Liver (tissue), 9 donors: ENCODE measurements around the gene ADGRD1. TPM values are rescaled to one million over a fixed set of nuclear protein-coding genes. Genes with fewer than 3 reads are reported as not detected.

ENCODE experiments used
- DNase-seq: peaks from one replicate; pipeline ENCODE4 v3.0.0-alpha.2; 2017; ENCODE audit warnings: low spot score
- H3K27ac ChIP-seq, 2 donors: one replicate each; pipeline ENCODE4 v1.7.0; 2013; ENCODE audit warnings: inconsistent platforms in 2 of 2, low read length in 2 of 2, control low read depth in 1 of 2, low read depth in 1 of 2, mild to moderate bottlenecking in 1 of 2
- H3K27me3 ChIP-seq, 4 donors: one replicate each; pipeline versions ENCODE4 v1.6.1 to v1.7.0; 2013; ENCODE audit warnings: low read length in 3 of 4, inconsistent platforms in 1 of 4, mild to moderate bottlenecking in 1 of 4, moderate library complexity in 1 of 4; ENCODE audit not compliant: control insufficient read depth in 4 of 4, insufficient read depth in 4 of 4
- H3K36me3 ChIP-seq, 4 donors: one replicate each; pipeline versions ENCODE4 v1.6.1 to v1.7.0; 2013; ENCODE audit warnings: low read length in 3 of 4, mild to moderate bottlenecking in 3 of 4, low read depth in 1 of 4, moderate library complexity in 1 of 4; ENCODE audit not compliant: control insufficient read depth in 4 of 4, insufficient read depth in 3 of 4
- H3K4me1 ChIP-seq, 4 donors: one replicate each; pipeline versions ENCODE4 v1.6.1 to v1.7.0; 2013; ENCODE audit warnings: low read length in 3 of 4, mild to moderate bottlenecking in 3 of 4, moderate library complexity in 1 of 4; ENCODE audit not compliant: control insufficient read depth in 4 of 4, insufficient read depth in 4 of 4
- H3K4me3 ChIP-seq, 3 donors: one replicate each; pipeline versions ENCODE4 v1.6.1 to v1.7.0; 2013; ENCODE audit warnings: low read length in 3 of 3, control low read depth in 1 of 3, low read depth in 1 of 3, mild to moderate bottlenecking in 1 of 3
- H3K9ac ChIP-seq, 2 donors: one replicate each; pipeline ENCODE4 v1.7.0; 2013; ENCODE audit warnings: low read length in 2 of 2, mild to moderate bottlenecking in 2 of 2, moderate library complexity in 2 of 2, control low read depth in 1 of 2, low read depth in 1 of 2
- H3K9me3 ChIP-seq, 4 donors: one replicate each; pipeline versions ENCODE4 v1.6.1 to v1.7.0; 2013; ENCODE audit warnings: low read length in 3 of 4; ENCODE audit not compliant: control insufficient read depth in 4 of 4
- ATF3 ChIP-seq: IDR thresholded peaks from 2 replicates; pipeline ENCODE4 v1.6.1; 2016; ENCODE audit warnings: antibody characterized with exemption
- CTCF ChIP-seq: fragments of 150-350 bp; IDR thresholded peaks from 2 replicates; pipeline ENCODE4 v1.5.1; 2017; ENCODE audit warnings: improper control_type of control experiment, low read depth, low read length; ENCODE audit not compliant: missing input control
- EGR1 ChIP-seq, 2 donors: IDR thresholded peaks; 2 replicates each; pipeline ENCODE4 v1.6.1; 2016 to 2018; ENCODE audit warnings: antibody characterized with exemption in 2 of 2, low read depth in 2 of 2
- FOXA1 ChIP-seq: IDR thresholded peaks from 2 replicates; pipeline ENCODE4 v1.6.1; 2016; ENCODE audit warnings: antibody characterized with exemption
- FOXA2 ChIP-seq: IDR thresholded peaks from 2 replicates; pipeline ENCODE4 v1.6.1; 2016; ENCODE audit warnings: antibody characterized with exemption
- GABPA ChIP-seq, 2 donors: IDR thresholded peaks in 1 of 2; conservative IDR thresholded peaks in 1 of 2; 2 replicates each; pipeline ENCODE4 v1.6.1; 2016; ENCODE audit warnings: antibody characterized with exemption in 2 of 2, mild to moderate bottlenecking in 1 of 2, moderate library complexity in 1 of 2
- HNF4A ChIP-seq, 2 donors: conservative IDR thresholded peaks; 2 replicates each; pipeline ENCODE4 v1.6.1; 2016; ENCODE audit warnings: antibody characterized with exemption in 2 of 2, mild to moderate bottlenecking in 2 of 2
- HNF4G ChIP-seq: IDR thresholded peaks from 2 replicates; pipeline ENCODE4 v1.6.1; 2016; ENCODE audit warnings: antibody characterized with exemption
- JUND ChIP-seq, 2 donors: IDR thresholded peaks; 2 replicates each; pipeline ENCODE4 v1.6.1; 2016; ENCODE audit warnings: antibody characterized with exemption in 2 of 2
- MAX ChIP-seq: IDR thresholded peaks from 2 replicates; pipeline ENCODE4 v1.6.1; 2016; ENCODE audit warnings: antibody characterized with exemption
- NR2F2 ChIP-seq: IDR thresholded peaks from 2 replicates; pipeline ENCODE4 v1.6.1; 2016; ENCODE audit warnings: antibody characterized with exemption
- RAD21 ChIP-seq, 2 donors: IDR thresholded peaks; 2 replicates each; pipeline ENCODE4 v1.6.1; 2016; ENCODE audit warnings: antibody characterized with exemption in 2 of 2, mild to moderate bottlenecking in 2 of 2
- REST ChIP-seq: IDR thresholded peaks from 2 replicates; pipeline ENCODE4 v1.6.1; 2016; ENCODE audit warnings: antibody characterized with exemption, mild to moderate bottlenecking
- RXRA ChIP-seq, 2 donors: IDR thresholded peaks; 2 replicates each; pipeline ENCODE4 v1.6.1; 2017 to 2018; ENCODE audit warnings: antibody characterized with exemption in 2 of 2, mild to moderate bottlenecking in 1 of 2
- SP1 ChIP-seq: IDR thresholded peaks from 2 replicates; pipeline ENCODE4 v1.6.1; 2018; ENCODE audit warnings: antibody characterized with exemption, mild to moderate bottlenecking
- TAF1 ChIP-seq: conservative IDR thresholded peaks from 2 replicates; pipeline ENCODE4 v1.6.1; 2016; ENCODE audit warnings: antibody characterized with exemption, mild to moderate bottlenecking
- ZBTB33 ChIP-seq: IDR thresholded peaks from 2 replicates; pipeline ENCODE4 v1.6.1; 2016; ENCODE audit warnings: antibody characterized with exemption
- WGBS: extraction: QIAGEN DNeasy Blood & Tissue Kit; methylation state at CpG from one replicate; pipeline ENCODE4 v1.1.7; 2013; 5-methylcytosine and 5-hydroxymethylcytosine counted together
- polyA plus RNA-seq, 2 donors: library from polyadenylated mRNA; stranded (reverse) in 1 of 2; unstranded in 1 of 2; fragments of 200-250 nt in 1 of 2; fragments of >200 nt in 1 of 2; fragmentation: Nextera tagmentation in 1 of 2; extraction: Ambion mirVana in 1 of 2; gene quantifications; one replicate each; pipeline versions ENCODE4 v1.2.1 to v1.2.3, GENCODE V29; 2013 to 2015
- total RNA-seq, 2 donors: library from RNA; depleted of rRNA; stranded (reverse); fragments of >200 nt; gene quantifications; one replicate each; pipeline ENCODE4 v1.2.3, GENCODE V29; 2014
- donor health status: healthy.
- donor health status: healthy.
- donor health status: healthy.
- donor health status: healthy.
- donor health status: healthy.

Gene ADGRD1
- total and polyA plus RNA-seq, 4 donors: 2.7 to 7.1 (median 4.6) TPM

GRCh38 chr12:130978785-130979184 lies 25.1 kb downstream of the ADGRD1 start:
- WGBS: 81% methylated on average over 12 of the region's 12 CpGs
- H3K4me1 ChIP-seq: no peaks in the 10 kb centered on the region
- no peak for DNase-seq
- H3K9me3 ChIP-seq: no peaks in the 10 kb centered on the region
- H3K36me3 ChIP-seq: no peaks in the 10 kb centered on the region
- H3K27me3 ChIP-seq: no peaks in the 10 kb centered on the region
- no peak overlapping the region for H3K9ac ChIP-seq
- no peak overlapping the region for H3K4me3 ChIP-seq
- no peak overlapping the region for H3K27ac ChIP-seq
- TF ChIP-seq FOXA2 (no peak), CTCF (no peak), HNF4G (no peak), TAF1 (no peak), HNF4A (conservative IDR thresholded peaks at IDR 0.05) (no peak), RAD21 (IDR thresholded peaks at IDR 0.05) (no peak), ATF3 (no peak)

GRCh38 chr12:130981074-130981742 lies 27.5 kb downstream of the ADGRD1 start:
- Histone ChIP-seq H3K4me1 (no peaks in the 10 kb centered on the region), H3K27ac (no peak overlapping the region), H3K27me3 (no peaks in the 10 kb centered on the region), H3K36me3 (no peaks in the 10 kb centered on the region), H3K4me3 (no peak overlapping the region), H3K9ac (no peak overlapping the region), H3K9me3 (no peaks in the 10 kb centered on the region)
- no peak for DNase-seq
- WGBS: 66% methylated on average over 11 of the region's 11 CpGs
- TF ChIP-seq FOXA1: no peak
- no peak for TF ChIP-seq EGR1 (IDR thresholded peaks at IDR 0.05; ENCODE audit: low read depth in 2 of 2)
- no peak for TF ChIP-seq MAX
- no peak for TF ChIP-seq HNF4G
- no peak for TF ChIP-seq ZBTB33
- no peak for TF ChIP-seq REST
- TF ChIP-seq ATF3: no peak
- TF ChIP-seq SP1: no peak
- no peak for TF ChIP-seq GABPA (IDR thresholded peaks at IDR 0.05 in 1 of 2, conservative IDR thresholded peaks at IDR 0.05 in 1 of 2)
- TF ChIP-seq JUND (IDR thresholded peaks at IDR 0.05): no peak
- TF ChIP-seq RAD21 (IDR thresholded peaks at IDR 0.05): no peak
- TF ChIP-seq TAF1: no peak
- no peak for TF ChIP-seq HNF4A (conservative IDR thresholded peaks at IDR 0.05)
- no peak for TF ChIP-seq FOXA2
- no peak for TF ChIP-seq RXRA (IDR thresholded peaks at IDR 0.05)
- no peak for TF ChIP-seq NR2F2
